ENCODE data around the gene ZNF92. TPM values are rescaled to one million over a fixed set of nuclear protein-coding genes. Genes with fewer than 3 reads are reported as not detected.

The ZNF92 gene
- total and polyA plus RNA-seq, 2 of the 13 experiments (the other 11 are each of a cell fraction or from before 2014, with no cell fraction given): 4.0 to 13.2 TPM

- TF ChIP-seq ZBTB25 (CRISPR knock-in tag; IDR thresholded peaks at IDR 0.05): no peak
- TF ChIP-seq HMG20A (CRISPR knock-in tag; IDR thresholded peaks at IDR 0.05; ENCODE audit: borderline replicate concordance): no peak
- no peak for TF ChIP-seq SALL2 (CRISPR knock-in tag; IDR thresholded peaks at IDR 0.05)
- TF ChIP-seq ZNF747 (CRISPR knock-in tag; IDR thresholded peaks at IDR 0.05; ENCODE audit: borderline replicate concordance): peak; percentile 90; the same call in 1 of the 2 replicates
- 0 out of 2 replicates have a peak, but pooled peaks have one; percentile 69 for TF ChIP-seq ZSCAN20 (CRISPR knock-in tag; IDR thresholded peaks at IDR 0.05; ENCODE audit: borderline replicate concordance)
- 0 out of 2 replicates have a peak, but pooled peaks have one; percentile 47 for TF ChIP-seq SNAPC2 (CRISPR knock-in tag; IDR thresholded peaks at IDR 0.05)
- no peak; the same call in 1 of the 2 replicates for TF ChIP-seq TOPORS (CRISPR knock-in tag; IDR thresholded peaks at IDR 0.05)
- TF ChIP-seq ZNF644 (CRISPR knock-in tag; IDR thresholded peaks at IDR 0.05; ENCODE audit: low read depth): no peak
- no peak for TF ChIP-seq PRDM10 (CRISPR knock-in tag; IDR thresholded peaks at IDR 0.05; ENCODE audit: low read depth)
- no peak for TF ChIP-seq SNRNP70 (IDR thresholded peaks at IDR 0.05; ENCODE audit: low read depth, low read length)
- TF ChIP-seq ZNF781 (CRISPR knock-in tag; IDR thresholded peaks at IDR 0.05; ENCODE audit: borderline replicate concordance, not compliant biosample characterization): peak; percentile 48
- TF ChIP-seq DDIT3 (CRISPR knock-in tag; IDR thresholded peaks at IDR 0.05): no peak
- no peak for TF ChIP-seq RELA (CRISPR knock-in tag; IDR thresholded peaks at IDR 0.05)
- 0 out of 2 replicates have a peak, but pooled peaks have one; percentile 74 for TF ChIP-seq GTF3A (CRISPR knock-in tag; conservative IDR thresholded peaks at IDR 0.05)
- no peak for TF ChIP-seq ZNF503 (CRISPR knock-in tag; IDR thresholded peaks at IDR 0.05)
- TF ChIP-seq ZFX (CRISPR knock-in tag; IDR thresholded peaks at IDR 0.05; ENCODE audit: low read depth): peak; percentile 97
- no peak for TF ChIP-seq BRF2 (CRISPR knock-in tag; IDR thresholded peaks at IDR 0.05)
- no peak for TF ChIP-seq FOXA3 (CRISPR knock-in tag; IDR thresholded peaks at IDR 0.05)
Observed at GRCh38 chr7:65373608-65374351, at the start of gene ZNF92 (continued).
